Large intestine (tissue), 12 donors: ENCODE measurements around the gene CCER1. TPM values are rescaled to one million over a fixed set of nuclear protein-coding genes. Genes with fewer than 3 reads are reported as not detected.

Experiments
- DNase-seq, 2 donors: peaks; one replicate each; pipeline versions ENCODE4 v3.0.0 to v3.0.0-alpha.2; 2013
- H3K27ac ChIP-seq: one replicate; pipeline ENCODE4 v1.5.1; 2013; ENCODE audit warnings: low read length
- H3K27me3 ChIP-seq: 2 replicates; pipeline ENCODE4 v1.6.1; 2013; ENCODE audit warnings: low read length; ENCODE audit not compliant: control insufficient read depth, insufficient read depth
- H3K36me3 ChIP-seq: 2 replicates; pipeline ENCODE4 v1.6.1; 2013; ENCODE audit warnings: low read length; ENCODE audit not compliant: control insufficient read depth, insufficient read depth
- H3K4me1 ChIP-seq: one replicate; pipeline ENCODE4 v1.6.1; 2013; ENCODE audit warnings: low read length; ENCODE audit not compliant: control insufficient read depth, insufficient read depth
- H3K4me3 ChIP-seq: one replicate; pipeline ENCODE4 v1.5.1; 2013; ENCODE audit warnings: low read length
- H3K9me3 ChIP-seq: one replicate; pipeline ENCODE4 v1.6.1; 2013; ENCODE audit warnings: mild to moderate bottlenecking, low read depth, low read length, moderate library complexity; ENCODE audit not compliant: control insufficient read depth
- WGBS: methylation state at CpG from one replicate; pipeline ENCODE4 v1.1.5; 2013; ENCODE audit warnings: low lambda C conversion rate; ENCODE audit not compliant: insufficient coverage; 5-methylcytosine and 5-hydroxymethylcytosine counted together
- long read RNA-seq, 11 donors: transcript quantifications; one replicate each; lab custom pipeline, GENCODE V29; 2026
- polyA plus RNA-seq: library from polyadenylated mRNA; unstranded; fragments of 120-200 nt; gene quantifications from one replicate; pipeline ENCODE4 v1.2.1, GENCODE V29; 2013

The CCER1 gene
- polyA plus RNA-seq, result not detected
- long read RNA-seq, donor 1, result 0 reads
- long read RNA-seq, donor 2, result 0 reads
- long read RNA-seq, donor 3, result 0 reads
- long read RNA-seq, donor 4, result 0 reads
- long read RNA-seq, donor 5, result 0 reads
- long read RNA-seq, donor 6, result 0 reads
- long read RNA-seq, donor 7, result 0 reads
- long read RNA-seq, donor 8, result 0 reads
- long read RNA-seq, donor 9, result 0 reads
- long read RNA-seq, donor 10, result 0 reads
- long read RNA-seq, donor 11, result 0 reads

GRCh38 chr12:90954921-90955320 lies at the start of gene CCER1:
TSS of gene CCER1 (minus strand) at chr12:90955176. CDS start at chr12:90954742, 434 bp downstream.
- no CpG with 5 or more reads among the region's 22 CpGs for WGBS

GRCh38 chr12:91003737-91004136 lies 48.8 kb upstream of the CCER1 start:
- H3K9me3 ChIP-seq, result no peaks in the 10 kb centered on the region
- no peaks in the 10 kb centered on the region for H3K4me1 ChIP-seq
- no peaks in the 10 kb centered on the region for H3K27me3 ChIP-seq

More at GRCh38 chr12:90954921-90955320, at the start of gene CCER1:
- peaks cover 18% of the 10 kb centered on the region for H3K9me3 ChIP-seq
- H3K27ac ChIP-seq, result no peak within 1 kb of the TSS
- DNase-seq, result no peak
- no peaks in the 10 kb centered on the region for H3K4me1 ChIP-seq
- no peak within 1 kb of the TSS for H3K4me3 ChIP-seq
- no peaks in the 10 kb centered on the region for H3K36me3 ChIP-seq
- no peaks in the 10 kb centered on the region for H3K27me3 ChIP-seq

GRCh38 chr12:91001306-91001705 lies 46.3 kb upstream of the CCER1 start:
- Histone ChIP-seq H3K4me1 (no peaks in the 10 kb centered on the region), H3K4me3 (no peak overlapping the region), H3K27me3 (no peaks in the 10 kb centered on the region), H3K27ac (no peak overlapping the region), H3K9me3 (no peaks in the 10 kb centered on the region), H3K36me3 (no peaks in the 10 kb centered on the region)
- WGBS, result 78% methylated on average over 1 of the region's 1 CpG
- DNase-seq, result no peak

More at GRCh38 chr12:91003737-91004136, 48.8 kb upstream of the CCER1 start:
- no peak overlapping the region for H3K4me3 ChIP-seq
- no peaks in the 10 kb centered on the region for H3K36me3 ChIP-seq
- no peak overlapping the region for H3K27ac ChIP-seq
- DNase-seq, result no peak

- H3K9me3 ChIP-seq, result no peaks in the 10 kb centered on the region
- no peak overlapping the region for H3K4me3 ChIP-seq
- H3K4me1 ChIP-seq, result no peaks in the 10 kb centered on the region
- no peaks in the 10 kb centered on the region for H3K27me3 ChIP-seq
- DNase-seq, result no peak
- no peaks in the 10 kb centered on the region for H3K36me3 ChIP-seq
- no peak overlapping the region for H3K27ac ChIP-seq
- whole genome bisulfite sequencing, result 80% methylated on average over 1 of the region's 2 CpGs
Observed at GRCh38 chr12:90999966-91000365, 45.0 kb upstream of the CCER1 start.

- H3K27ac ChIP-seq, result no peak overlapping the region
- no peaks in the 10 kb centered on the region for H3K36me3 ChIP-seq
- no peaks in the 10 kb centered on the region for H3K9me3 ChIP-seq
- H3K4me3 ChIP-seq, result no peak overlapping the region
- no peaks in the 10 kb centered on the region for H3K4me1 ChIP-seq
- H3K27me3 ChIP-seq, result no peaks in the 10 kb centered on the region
- 100% methylated on average over 1 of the region's 2 CpGs for WGBS
- no peak for DNase-seq
Observed at GRCh38 chr12:90999527-90999926, 44.6 kb upstream of the CCER1 start.

- DNase-seq, result no peak
- Histone ChIP-seq H3K4me3 (no peak overlapping the region), H3K9me3 (no peaks in the 10 kb centered on the region), H3K27ac (no peak overlapping the region), H3K36me3 (no peaks in the 10 kb centered on the region), H3K27me3 (no peaks in the 10 kb centered on the region), H3K4me1 (no peaks in the 10 kb centered on the region)
- WGBS, result 33% methylated on average over 2 of the region's 2 CpGs
Observed at GRCh38 chr12:90995010-90995409, 40.0 kb upstream of the CCER1 start.

GRCh38 chr12:90991952-90992465 lies 37.0 kb upstream of the CCER1 start:
- no CpG with 5 or more reads among the region's 3 CpGs for WGBS

GRCh38 chr12:90990611-90991010 lies 35.6 kb upstream of the CCER1 start:
- Histone ChIP-seq H3K4me1 (no peaks in the 10 kb centered on the region), H3K27ac (no peak overlapping the region), H3K27me3 (no peaks in the 10 kb centered on the region), H3K36me3 (no peaks in the 10 kb centered on the region), H3K4me3 (no peak overlapping the region), H3K9me3 (no peaks in the 10 kb centered on the region)
- DNase-seq, result no peak
- WGBS, result 100% methylated on average over 1 of the region's 3 CpGs

More at GRCh38 chr12:90991952-90992465, 37.0 kb upstream of the CCER1 start:
- Histone ChIP-seq H3K36me3 (no peaks in the 10 kb centered on the region), H3K27ac (no peak overlapping the region), H3K4me1 (no peaks in the 10 kb centered on the region), H3K4me3 (no peak overlapping the region), H3K27me3 (no peaks in the 10 kb centered on the region), H3K9me3 (no peaks in the 10 kb centered on the region)
- no peak for DNase-seq

GRCh38 chr12:90989686-90990111 lies 34.7 kb upstream of the CCER1 start:
- DNase-seq, result no peak
- no peaks in the 10 kb centered on the region for H3K27me3 ChIP-seq
- 100% methylated on average over 1 of the region's 1 CpG for WGBS
- no peaks in the 10 kb centered on the region for H3K36me3 ChIP-seq
- no peaks in the 10 kb centered on the region for H3K9me3 ChIP-seq
- H3K27ac ChIP-seq, result no peak overlapping the region
- H3K4me1 ChIP-seq, result no peaks in the 10 kb centered on the region
- no peak overlapping the region for H3K4me3 ChIP-seq

- Histone ChIP-seq H3K27me3 (no peaks in the 10 kb centered on the region), H3K27ac (no peak overlapping the region), H3K9me3 (no peaks in the 10 kb centered on the region), H3K36me3 (no peaks in the 10 kb centered on the region), H3K4me1 (no peaks in the 10 kb centered on the region), H3K4me3 (no peak overlapping the region)
- 100% methylated on average over 1 of the region's 1 CpG for WGBS
- no peak for DNase-seq
Observed at GRCh38 chr12:90987520-90987919, 32.5 kb upstream of the CCER1 start.

GRCh38 chr12:90987101-90987500 lies 32.1 kb upstream of the CCER1 start:
- Histone ChIP-seq H3K9me3 (no peaks in the 10 kb centered on the region), H3K4me1 (no peaks in the 10 kb centered on the region), H3K27ac (no peak overlapping the region), H3K36me3 (no peaks in the 10 kb centered on the region), H3K4me3 (no peak overlapping the region), H3K27me3 (no peaks in the 10 kb centered on the region)
- no peak for DNase-seq
- no CpG with 5 or more reads among the region's 1 CpG for WGBS
